AG09309 (cell line): ENCODE results near the gene SLC35E1.

ENCODE experiments used
- DNase-seq: peaks from one replicate; pipeline ENCODE4 v3.0.0-alpha.2; 2010; ENCODE audit warnings: low read depth
- H3K4me3 ChIP-seq: 2 replicates; pipeline ENCODE4 v1.5.1; 2011; ENCODE audit warnings: mild to moderate bottlenecking, low read depth, low read length, moderate library complexity; ENCODE audit not compliant: control insufficient read depth
- CTCF ChIP-seq: IDR thresholded peaks from 2 replicates; pipeline ENCODE4 v1.5.1; 2011; ENCODE audit warnings: mild to moderate bottlenecking, low read depth, low read length, inconsistent platforms; ENCODE audit not compliant: insufficient read depth, control insufficient read depth; ENCODE audit errors: missing control alignments

The SLC35E1 gene

GRCh38 chr19:16542045-16542909, 29.9 kb downstream of the SLC35E1 start, which contains the start of gene CHERP:
Gene CHERP (minus strand): TSS chr19:16542437. CDS start chr19:16542378, 59 bp downstream.
- TF ChIP-seq CTCF = no peak
- DNase-seq = peak; percentile 52
- peak within 1 kb of the TSS; percentile 96 for H3K4me3 ChIP-seq

DNA sequence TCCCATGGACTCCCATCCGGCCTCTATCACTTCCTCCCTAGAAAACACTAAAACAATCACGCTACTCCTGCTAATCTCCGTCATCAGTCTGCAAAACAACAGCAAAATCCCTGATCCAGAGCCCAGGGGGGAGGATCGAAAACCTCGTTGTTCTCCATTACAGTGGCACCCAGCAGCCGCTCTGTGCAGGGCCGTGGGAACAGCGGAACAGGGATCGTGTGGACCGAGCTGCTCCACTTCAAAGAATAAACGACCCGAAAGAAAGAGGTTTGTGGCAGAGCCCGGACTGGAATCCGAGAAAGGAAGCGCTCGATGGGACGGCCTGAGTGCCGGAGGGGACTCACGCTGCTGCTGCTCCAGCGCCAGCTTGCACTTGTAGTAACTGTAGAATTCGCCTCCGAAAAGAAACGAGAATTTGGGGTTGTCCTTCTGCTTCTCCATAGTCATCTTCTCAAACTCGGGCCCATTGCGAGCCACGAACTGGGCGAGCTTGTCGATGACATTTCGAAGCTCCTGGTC, 30.6 kb downstream of the SLC35E1 start:
- no peak for TF ChIP-seq CTCF
- no peak for DNase-seq
- peak overlapping the region; percentile 96 for H3K4me3 ChIP-seq

DNA sequence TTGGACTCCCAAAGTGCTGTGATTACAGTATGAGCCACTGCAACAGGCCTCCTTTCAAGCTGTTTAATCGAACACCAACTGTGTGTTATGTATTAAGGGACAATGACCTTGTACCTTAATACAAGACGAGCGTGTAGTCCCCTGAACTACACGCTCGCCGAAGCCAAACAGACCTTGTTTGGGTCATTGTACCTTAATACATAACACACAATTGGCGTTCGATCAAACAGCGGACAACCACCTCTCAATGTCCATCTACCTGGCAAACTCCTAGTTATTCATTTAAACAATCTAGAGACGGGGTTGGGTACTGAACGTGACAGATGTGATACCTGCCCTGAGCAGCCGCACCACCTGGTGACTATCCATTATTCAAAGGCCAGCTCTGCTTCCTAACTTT, 31.3 kb downstream of the SLC35E1 start:
- DNase-seq = no peak
- TF ChIP-seq CTCF = no peak
- peak overlapping the region; percentile 96 for H3K4me3 ChIP-seq

DNA sequence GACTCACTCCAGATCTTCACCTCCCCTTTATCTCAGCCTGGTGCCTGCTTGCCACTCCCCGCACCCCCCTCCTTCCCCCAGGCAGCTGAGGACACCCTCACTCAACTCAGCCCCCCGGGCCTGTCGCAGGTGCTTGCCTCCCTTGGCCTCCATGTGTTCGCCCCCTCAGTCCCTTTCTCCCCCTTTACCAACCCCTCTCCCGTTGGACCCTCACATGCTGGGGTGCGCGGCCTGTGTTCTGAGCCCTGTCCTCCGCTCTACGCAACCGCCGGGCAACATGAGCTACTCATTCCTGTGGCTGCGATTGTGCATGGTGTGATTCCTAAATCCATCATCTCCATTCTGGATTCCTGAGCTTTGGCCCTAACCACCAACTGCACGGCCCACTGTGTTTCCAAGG, 35.1 kb downstream of the SLC35E1 start:
- DNase-seq = no peak
- no peak for TF ChIP-seq CTCF
- no peak overlapping the region for H3K4me3 ChIP-seq

DNA sequence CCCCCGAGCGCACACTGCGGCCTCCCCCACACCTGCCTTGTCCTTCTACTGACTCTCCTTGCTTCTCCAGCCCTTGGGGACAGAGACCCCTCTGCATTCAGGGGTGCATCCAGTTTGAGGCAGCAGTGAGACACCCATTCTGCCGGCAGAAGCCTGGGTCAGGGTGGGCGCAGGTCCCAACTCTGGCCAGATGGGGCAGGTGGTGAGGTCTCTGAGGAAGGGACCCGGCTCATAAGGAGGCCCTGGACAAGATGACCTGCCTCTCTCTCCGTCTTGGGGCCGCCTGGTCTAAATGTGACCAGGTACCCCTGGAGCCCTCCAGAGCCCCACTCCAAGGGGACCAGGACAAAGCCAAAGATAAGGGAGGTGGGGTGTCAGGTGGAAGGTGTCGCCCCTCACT, 36.1 kb downstream of the SLC35E1 start:
- no peak overlapping the region for H3K4me3 ChIP-seq
- DNase-seq = no peak
- no peak for TF ChIP-seq CTCF

DNA sequence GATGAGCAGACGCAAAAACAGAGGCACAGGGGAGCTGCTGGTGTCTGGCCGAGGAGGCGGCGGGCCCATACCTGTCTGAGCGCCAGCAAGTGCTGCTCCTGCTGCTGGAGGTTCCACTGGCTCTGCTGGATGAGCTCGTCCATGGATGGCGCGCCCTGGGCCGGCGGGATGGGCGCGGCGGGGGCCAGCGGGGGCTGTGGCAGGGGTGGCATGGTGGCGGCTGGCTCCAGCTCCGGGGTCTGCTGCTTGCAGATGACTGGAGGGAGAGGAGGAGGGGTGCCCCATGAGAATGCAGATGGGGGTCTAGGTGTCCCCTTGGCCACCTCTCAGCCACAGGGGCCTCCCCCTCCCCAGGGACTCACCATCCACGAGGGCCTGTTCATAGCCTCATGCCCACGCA, 36.8 kb downstream of the SLC35E1 start:
- no peak for TF ChIP-seq CTCF
- DNase-seq = no peak
- H3K4me3 ChIP-seq = no peak overlapping the region
